Muscle layer of colon (tissue), 2 donors: ENCODE measurements around the gene P2RX5.

Experiments
- H3K27ac ChIP-seq: one replicate; pipeline ENCODE4 v1.7.0; 2013; ENCODE audit warnings: low read depth, mild to moderate bottlenecking, low read length, moderate library complexity
- H3K27me3 ChIP-seq, 2 donors: one replicate each; pipeline ENCODE4 v1.7.0; 2013; ENCODE audit warnings: low read length in 2 of 2, mild to moderate bottlenecking in 2 of 2; ENCODE audit not compliant: insufficient read depth in 2 of 2, control insufficient read depth in 1 of 2
- H3K36me3 ChIP-seq: one replicate; pipeline ENCODE4 v1.7.0; 2013; ENCODE audit warnings: mild to moderate bottlenecking, low read length; ENCODE audit not compliant: insufficient read depth
- H3K4me1 ChIP-seq: one replicate; pipeline ENCODE4 v1.7.0; 2013; ENCODE audit warnings: mild to moderate bottlenecking, low read length; ENCODE audit not compliant: insufficient read depth
- H3K4me3 ChIP-seq, 2 donors: one replicate each; pipeline ENCODE4 v1.7.0; 2013; ENCODE audit warnings: low read length in 2 of 2, low read depth in 1 of 2, mild to moderate bottlenecking in 1 of 2, moderate library complexity in 1 of 2
- H3K9ac ChIP-seq: one replicate; pipeline ENCODE4 v1.7.0; 2013; ENCODE audit warnings: low read length
- H3K9me3 ChIP-seq: one replicate; pipeline ENCODE4 v1.7.0; 2013; ENCODE audit warnings: mild to moderate bottlenecking, low read length
- donor health status: abdominal sarcoma.
- donor health status: Adenocarcinoma of cecum.

Gene P2RX5

DNA sequence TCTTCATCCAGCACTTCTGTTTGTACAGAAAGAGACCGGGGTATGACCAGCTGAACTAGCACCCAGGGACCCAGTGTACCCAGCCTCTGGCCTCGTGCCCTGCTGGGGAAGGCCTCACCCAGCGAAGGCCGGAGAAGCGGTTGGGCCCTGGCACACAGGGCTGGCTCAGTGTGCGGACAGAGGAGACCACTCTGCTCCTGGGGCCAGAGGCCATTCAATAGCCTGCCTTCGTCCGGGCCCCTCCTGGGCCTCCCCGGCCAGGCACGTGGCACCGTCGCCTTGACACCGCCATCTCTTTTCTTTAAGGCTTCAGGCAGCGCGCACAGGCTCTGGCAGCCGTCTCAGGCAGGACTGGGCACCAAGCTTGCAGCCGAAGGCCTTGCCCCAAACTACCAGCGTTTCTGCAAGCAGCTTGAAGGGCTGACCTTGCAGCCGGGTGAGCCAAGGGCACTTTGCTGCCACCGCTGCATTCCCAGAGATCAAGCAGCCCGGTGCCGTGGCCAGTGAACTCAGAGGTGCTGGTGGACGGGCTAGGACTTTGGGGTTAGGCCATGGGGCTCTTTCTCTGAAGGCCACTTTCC, 35.6 kb downstream of the P2RX5 start:
- Histone ChIP-seq H3K4me3 (no peak overlapping the region), H3K4me1 (peaks cover 16% of the 10 kb centered on the region), H3K9ac (no peak overlapping the region), H3K9me3 (no peaks in the 10 kb centered on the region), H3K36me3 (peaks cover 23% of the 10 kb centered on the region), H3K27ac (peak overlapping the region; percentile 78), H3K27me3 (no peaks in the 10 kb centered on the region)

DNA sequence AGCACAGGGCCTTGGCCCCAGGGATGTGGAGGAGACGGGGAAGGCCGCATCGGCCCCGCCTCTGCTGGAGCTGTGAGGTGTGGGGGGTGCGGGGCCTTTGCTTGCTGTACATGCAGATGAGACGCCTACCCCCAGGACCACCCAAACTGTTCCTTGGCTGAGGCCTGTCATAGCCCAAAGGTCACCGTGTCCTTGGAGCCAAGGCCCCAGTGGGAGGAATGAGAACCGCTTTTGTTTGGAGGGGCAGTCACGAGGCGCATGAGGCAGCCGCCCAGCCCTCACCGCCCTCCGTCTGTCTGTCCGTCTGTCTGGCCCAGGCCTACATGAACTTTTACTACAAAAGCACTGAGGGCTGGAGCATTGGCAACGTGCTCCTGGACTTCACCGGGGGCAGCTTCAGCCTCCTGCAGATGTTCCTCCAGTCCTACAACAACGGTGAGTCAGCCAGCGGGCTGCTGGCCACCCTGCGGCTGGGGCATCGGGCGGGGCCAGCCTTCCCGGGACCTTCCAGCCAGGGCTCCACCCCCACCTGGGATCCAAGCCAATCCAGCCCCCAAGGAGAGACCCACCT, 36.3 kb downstream of the P2RX5 start:
- Histone ChIP-seq H3K27ac (peak overlapping the region; percentile 78), H3K36me3 (peaks cover 19% of the 10 kb centered on the region), H3K4me1 (peaks cover 16% of the 10 kb centered on the region), H3K27me3 (no peaks in the 10 kb centered on the region), H3K9me3 (no peaks in the 10 kb centered on the region), H3K4me3 (no peak overlapping the region), H3K9ac (no peak overlapping the region)

DNA sequence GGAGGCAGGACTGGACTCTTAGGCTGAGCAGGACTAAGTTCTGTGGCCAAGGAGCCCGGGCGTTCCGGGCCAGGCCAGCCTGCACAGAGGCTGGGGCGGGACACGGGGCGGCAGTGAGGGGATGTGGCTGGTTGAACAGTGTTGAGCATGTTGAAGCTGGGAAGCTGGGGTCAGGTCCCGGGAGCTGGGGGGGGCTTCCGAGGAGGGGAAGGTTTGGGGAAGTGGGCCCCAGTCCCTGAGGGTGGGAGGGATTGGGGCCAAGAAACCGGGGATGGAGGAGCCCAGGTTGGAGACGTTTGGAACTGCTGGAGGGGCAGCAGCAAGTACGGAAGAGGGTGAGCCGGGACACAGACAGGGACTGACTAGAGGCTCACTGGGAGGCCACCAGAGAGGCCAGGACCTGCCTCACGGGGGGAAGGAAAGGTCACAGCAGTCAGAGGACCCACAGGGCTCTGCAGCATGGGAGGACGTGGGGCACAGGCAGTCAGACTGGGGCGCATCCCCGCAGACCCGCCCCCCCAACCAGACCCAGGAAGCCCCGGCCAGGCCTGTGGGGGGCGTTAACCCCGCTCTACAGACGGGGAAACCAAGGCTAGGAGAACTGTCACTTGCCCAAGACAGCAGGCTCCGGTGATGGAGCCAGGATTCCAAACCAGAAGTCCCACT, 37.0 kb downstream of the P2RX5 start:
- Histone ChIP-seq H3K27ac (peak overlapping the region; percentile 78), H3K4me3 (no peak overlapping the region), H3K9ac (no peak overlapping the region), H3K9me3 (no peaks in the 10 kb centered on the region), H3K36me3 (peaks cover 12% of the 10 kb centered on the region), H3K27me3 (no peaks in the 10 kb centered on the region), H3K4me1 (peaks cover 16% of the 10 kb centered on the region)

DNA sequence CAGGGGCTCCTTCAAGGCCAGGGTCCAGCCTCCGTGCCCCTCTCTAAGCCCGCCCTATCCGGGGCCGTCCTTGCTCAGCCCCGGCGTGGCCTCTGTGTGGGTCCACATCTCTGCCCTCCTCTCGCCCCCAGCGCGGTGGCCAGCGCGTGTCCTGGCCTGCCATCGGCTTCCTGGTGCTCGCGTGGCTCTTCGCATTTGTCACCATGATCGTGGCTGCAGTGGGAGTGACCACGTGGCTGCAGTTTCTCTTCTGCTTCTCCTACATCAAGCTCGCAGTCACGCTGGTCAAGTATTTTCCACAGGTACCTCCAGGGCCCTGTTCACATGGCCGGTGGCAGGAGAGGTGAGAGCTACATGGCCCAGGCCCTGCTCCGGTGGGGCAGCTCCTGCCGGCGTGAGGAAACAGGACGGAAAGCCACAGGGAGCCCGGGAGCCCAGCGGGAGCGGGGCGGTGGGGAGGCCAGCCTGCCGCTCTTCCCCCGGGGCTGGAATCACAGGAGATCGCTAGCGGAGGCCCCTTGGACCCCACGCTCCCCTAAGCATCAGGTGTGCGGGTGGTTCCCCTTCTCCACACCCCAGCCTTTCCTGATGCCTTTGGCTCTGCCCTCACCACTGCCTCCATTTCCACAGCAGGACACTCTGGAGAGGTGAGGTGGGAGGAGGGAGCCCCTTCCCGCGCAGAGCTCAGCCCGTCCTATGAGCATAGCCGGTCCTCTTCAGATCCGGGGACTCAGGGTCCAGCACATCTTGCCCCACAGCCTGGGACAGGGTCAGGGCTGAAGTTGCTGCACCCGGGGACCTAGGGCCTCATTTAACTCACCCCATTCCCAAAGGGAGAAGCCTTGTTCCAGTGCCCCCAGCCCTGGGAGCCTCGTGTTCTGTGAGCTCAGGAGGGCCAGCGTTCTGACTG, 37.8 kb downstream of the P2RX5 start:
- no peak overlapping the region for H3K9ac ChIP-seq
- H3K4me1 ChIP-seq = peaks cover 16% of the 10 kb centered on the region
- H3K36me3 ChIP-seq = peaks cover 4% of the 10 kb centered on the region
- H3K9me3 ChIP-seq = no peaks in the 10 kb centered on the region
- H3K4me3 ChIP-seq = no peak overlapping the region
- no peaks in the 10 kb centered on the region for H3K27me3 ChIP-seq
- H3K27ac ChIP-seq = no peak overlapping the region

DNA sequence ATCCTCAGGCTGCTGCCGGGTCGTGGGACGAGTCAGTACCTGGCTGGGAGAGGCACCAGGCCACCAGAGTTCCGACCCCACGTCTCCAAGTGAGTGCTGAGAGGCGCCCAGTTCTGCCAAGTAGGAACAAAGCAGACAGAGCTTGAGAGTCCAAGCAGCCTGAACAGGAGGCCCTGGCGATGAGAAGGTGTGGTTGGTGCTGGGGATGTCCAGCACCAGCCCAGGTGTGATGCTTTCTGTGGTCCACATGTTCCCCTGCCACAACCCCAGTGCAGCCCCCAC, 38.4 kb downstream of the P2RX5 start:
- no peaks in the 10 kb centered on the region for H3K36me3 ChIP-seq
- no peaks in the 10 kb centered on the region for H3K9me3 ChIP-seq
- H3K27me3 ChIP-seq = no peaks in the 10 kb centered on the region
- H3K9ac ChIP-seq = no peak overlapping the region
- no peak overlapping the region for H3K4me3 ChIP-seq
- no peak overlapping the region for H3K27ac ChIP-seq
- peaks cover 16% of the 10 kb centered on the region for H3K4me1 ChIP-seq

DNA sequence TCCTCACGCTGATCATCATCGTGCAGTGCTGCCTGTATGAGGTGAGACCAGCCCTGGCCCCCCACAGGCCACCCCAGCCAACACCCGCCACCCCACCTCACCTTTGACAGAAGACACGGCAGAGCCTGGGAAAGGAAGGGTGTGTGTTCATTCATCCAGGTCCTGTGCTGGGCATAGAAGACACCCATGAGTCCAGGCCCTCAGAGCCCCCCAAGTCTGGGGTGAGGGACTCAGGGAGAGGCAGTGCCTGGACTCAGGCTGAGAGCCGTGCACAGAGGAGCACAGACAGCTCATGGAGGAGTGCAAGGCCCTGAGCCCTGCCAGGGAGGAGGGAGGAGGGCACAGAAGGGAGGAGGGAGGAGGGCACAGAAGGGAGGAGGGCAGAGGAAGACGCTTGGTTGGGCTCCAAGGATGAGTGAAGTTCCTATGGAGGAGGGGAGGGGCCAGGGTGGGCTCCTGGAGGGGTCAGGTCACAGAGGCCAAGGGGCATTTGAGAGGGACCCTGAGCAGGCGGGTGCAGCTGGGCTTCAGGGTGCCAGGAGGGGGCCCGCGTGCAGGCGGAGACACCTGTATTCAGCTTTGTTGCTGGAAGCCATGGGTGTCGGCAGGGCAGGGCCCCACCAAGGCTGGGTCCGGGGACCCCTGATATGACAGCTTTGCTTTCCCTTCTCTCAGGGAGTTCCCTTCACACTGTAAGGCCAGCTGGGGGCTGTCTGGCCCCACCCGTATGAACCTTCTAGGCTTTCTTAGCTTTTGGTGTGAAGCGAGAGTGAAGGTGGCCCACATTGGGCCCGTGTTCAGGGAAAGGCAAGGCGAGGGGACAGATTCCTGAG, 39.0 kb downstream of the P2RX5 start:
- H3K27ac ChIP-seq = no peak overlapping the region
- no peaks in the 10 kb centered on the region for H3K36me3 ChIP-seq

DNA sequence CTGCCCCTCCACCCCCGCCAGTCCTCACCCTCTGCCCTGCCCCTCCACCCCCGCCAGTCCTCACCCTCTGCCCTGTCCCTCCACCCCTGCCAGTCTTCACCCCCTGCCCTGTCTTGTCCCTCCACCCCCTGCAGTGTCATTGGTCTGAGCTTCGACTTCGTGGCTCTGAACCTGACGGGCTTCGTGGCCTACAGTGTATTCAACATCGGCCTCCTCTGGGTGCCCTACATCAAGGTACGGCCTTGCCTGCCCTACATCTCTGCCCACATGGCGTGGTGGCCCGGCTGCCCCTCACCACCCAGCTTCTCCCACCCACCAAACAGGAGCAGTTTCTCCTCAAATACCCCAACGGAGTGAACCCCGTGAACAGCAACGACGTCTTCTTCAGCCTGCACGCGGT, 39.6 kb downstream of the P2RX5 start:
- Histone ChIP-seq H3K9ac (no peak overlapping the region), H3K4me1 (peaks cover 16% of the 10 kb centered on the region), H3K4me3 (no peak overlapping the region), H3K36me3 (no peaks in the 10 kb centered on the region), H3K9me3 (no peaks in the 10 kb centered on the region), H3K27ac (no peak overlapping the region), H3K27me3 (no peaks in the 10 kb centered on the region)

More for the DNA sequence above, 39.0 kb downstream of the P2RX5 start:
- Histone ChIP-seq H3K4me3 (no peak overlapping the region), H3K9me3 (no peaks in the 10 kb centered on the region), H3K4me1 (peaks cover 16% of the 10 kb centered on the region), H3K9ac (no peak overlapping the region), H3K27me3 (no peaks in the 10 kb centered on the region)

DNA sequence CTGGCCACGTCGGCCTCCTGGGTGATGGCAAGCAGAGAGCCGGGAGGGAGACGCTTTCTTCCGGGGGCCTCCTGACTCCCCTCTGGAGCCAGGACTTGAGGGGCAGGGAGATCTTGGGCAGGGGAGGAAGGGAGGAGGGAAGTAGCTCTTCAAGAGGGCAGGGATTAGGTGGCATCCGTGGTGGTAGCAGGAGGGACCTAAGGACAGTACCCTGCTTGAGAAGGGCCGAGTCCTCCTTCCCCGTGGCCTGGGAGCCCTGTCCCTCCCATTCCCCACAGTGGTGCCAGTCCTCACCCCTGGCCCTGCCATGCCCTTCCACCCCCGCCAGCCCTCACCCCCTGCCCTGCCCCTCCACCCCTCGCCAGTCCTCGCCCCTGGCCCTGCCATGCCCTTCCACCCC, 40.2 kb downstream of the P2RX5 start:
- H3K4me1 ChIP-seq = peaks cover 16% of the 10 kb centered on the region
- no peak overlapping the region for H3K4me3 ChIP-seq
- no peaks in the 10 kb centered on the region for H3K9me3 ChIP-seq
- no peak overlapping the region for H3K9ac ChIP-seq
- no peaks in the 10 kb centered on the region for H3K36me3 ChIP-seq
- no peak overlapping the region for H3K27ac ChIP-seq
- no peaks in the 10 kb centered on the region for H3K27me3 ChIP-seq

DNA sequence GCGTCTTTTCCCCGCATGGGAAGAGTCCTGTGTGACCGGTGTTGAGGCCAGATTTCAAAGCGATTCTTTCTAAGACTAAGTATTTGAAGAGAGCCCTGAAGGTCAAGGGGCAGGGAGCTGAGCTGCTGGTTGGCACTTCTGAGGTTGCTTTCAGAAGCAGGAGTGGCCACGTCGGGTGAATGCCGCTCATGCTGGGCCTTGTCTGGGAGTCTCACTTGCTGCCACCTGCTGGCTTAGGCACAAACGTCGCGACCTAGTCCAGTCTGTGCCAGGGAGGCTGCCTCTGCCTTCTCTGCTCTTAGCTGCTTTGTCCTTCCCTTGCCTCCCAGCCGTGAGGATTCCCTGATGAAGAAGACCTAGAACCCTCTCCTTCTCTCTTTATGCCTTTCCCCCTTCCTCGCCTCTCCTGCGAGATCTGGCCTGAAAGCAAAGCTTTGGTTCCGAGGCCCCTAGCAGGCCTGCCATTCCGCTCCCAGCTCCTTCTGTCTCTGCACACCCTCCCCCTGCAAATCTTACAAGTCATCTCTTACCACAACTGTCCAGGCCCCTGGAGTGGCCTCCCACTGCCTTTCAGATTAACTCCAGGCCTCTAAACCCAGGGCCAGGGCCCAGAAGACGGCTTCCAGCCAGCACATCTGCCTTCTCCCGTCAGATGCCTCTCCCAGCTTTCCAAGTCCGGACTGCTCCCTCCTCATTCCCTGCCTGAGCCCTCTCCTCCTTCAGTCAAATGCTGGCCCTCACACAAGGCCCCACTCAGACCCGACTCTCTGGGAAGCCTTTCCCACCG, 48.0 kb downstream of the P2RX5 start:
- Histone ChIP-seq H3K27ac (no peak overlapping the region), H3K4me3 (no peak overlapping the region), H3K9ac (no peak overlapping the region), H3K27me3 (no peaks in the 10 kb centered on the region), H3K36me3 (peaks cover 21% of the 10 kb centered on the region), H3K4me1 (no peaks in the 10 kb centered on the region), H3K9me3 (no peaks in the 10 kb centered on the region)

DNA sequence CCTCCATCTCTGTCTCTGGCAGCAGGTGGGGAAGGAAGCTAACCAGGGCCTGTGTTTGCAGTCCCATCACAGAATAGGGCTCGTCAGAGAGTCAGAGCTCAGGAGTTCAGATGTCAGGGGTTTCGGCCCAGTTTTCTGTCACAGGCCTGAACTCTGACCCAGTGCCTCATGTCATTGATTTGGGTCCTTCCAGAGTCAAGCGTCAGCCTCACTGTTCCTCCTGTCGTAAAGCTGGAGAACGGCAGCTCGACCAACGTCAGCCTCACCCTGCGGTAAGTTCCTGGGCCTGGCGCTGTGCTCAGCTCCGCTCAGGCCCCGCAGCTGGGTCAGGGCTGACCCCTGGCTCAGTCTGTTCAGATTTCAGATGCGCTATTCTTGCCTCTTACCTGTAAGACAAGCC, 48.7 kb downstream of the P2RX5 start:
- no peaks in the 10 kb centered on the region for H3K4me1 ChIP-seq
- H3K9me3 ChIP-seq = no peaks in the 10 kb centered on the region
- peaks cover 21% of the 10 kb centered on the region for H3K36me3 ChIP-seq
- H3K27ac ChIP-seq = no peak overlapping the region
- no peak overlapping the region for H3K4me3 ChIP-seq
- no peak overlapping the region for H3K9ac ChIP-seq
- no peaks in the 10 kb centered on the region for H3K27me3 ChIP-seq
